GM12878 (cell line): ENCODE data around the gene CCDC88A. TPM values are rescaled to one million over a fixed set of nuclear protein-coding genes. Genes with fewer than 3 reads are reported as not detected.

Source experiments
- BRCA1 ChIP-seq: IDR thresholded peaks from 2 replicates; pipeline ENCODE4 v1.6.1; 2011; ENCODE audit warnings: low read depth, low read length, improper control_type of control experiment
- CEBPZ ChIP-seq: fragments of 150-350 bp; IDR thresholded peaks from 2 replicates; pipeline ENCODE4 v1.6.1; 2016; ENCODE audit warnings: low read depth, low read length
- CHD1 ChIP-seq: IDR thresholded peaks from 2 replicates; pipeline ENCODE4 v1.6.1; 2012; ENCODE audit warnings: low read depth, low read length, improper control_type of control experiment
- CHD2 ChIP-seq: IDR thresholded peaks from 2 replicates; pipeline ENCODE4 v1.6.1; 2011; ENCODE audit warnings: low read depth, low read length, improper control_type of control experiment, borderline replicate concordance
- EED ChIP-seq: sonication (generic); IDR thresholded peaks from 2 replicates; pipeline ENCODE4 v1.6.1; 2016; ENCODE audit warnings: antibody characterized with exemption, low read depth
- EZH2 ChIP-seq: IDR thresholded peaks from 2 replicates; pipeline ENCODE4 v1.6.1; 2012; ENCODE audit warnings: low read depth, mild to moderate bottlenecking, control low read depth, inconsistent platforms, low read length, borderline replicate concordance; ENCODE audit not compliant: control insufficient read depth
- HCFC1 ChIP-seq: fragments of 150-350 bp; IDR thresholded peaks from 2 replicates; pipeline ENCODE4 v1.6.1; 2014; ENCODE audit warnings: low read length
- IRF4 ChIP-seq: IDR thresholded peaks from 2 replicates; pipeline ENCODE4 v1.6.1; 2011; ENCODE audit warnings: low read depth, low read length
- LARP7 ChIP-seq: fragments of 450-650 bp; IDR thresholded peaks from 2 replicates; pipeline ENCODE4 v1.6.1; 2017; ENCODE audit warnings: mild to moderate bottlenecking
- NBN ChIP-seq: fragments of 450-650 bp; IDR thresholded peaks from 2 replicates; pipeline ENCODE4 v1.6.1; 2016
- NFYB ChIP-seq: IDR thresholded peaks from 2 replicates; pipeline ENCODE4 v1.6.1; 2011; ENCODE audit warnings: low read depth, mild to moderate bottlenecking, low read length, improper control_type of control experiment, moderate library complexity; ENCODE audit not compliant: insufficient read depth
- NR2C2 ChIP-seq: IDR thresholded peaks from 2 replicates; pipeline ENCODE4 v1.6.1; 2011; ENCODE audit warnings: borderline replicate concordance, low read depth; ENCODE audit not compliant: control insufficient read depth, insufficient read length
- RBBP5 ChIP-seq: fragments of 200-600 bp; sonication (generic); conservative IDR thresholded peaks from 2 replicates; pipeline ENCODE4 v1.6.1; 2016
- REST ChIP-seq: IDR thresholded peaks from 2 replicates; pipeline ENCODE4 v1.6.1; 2012; ENCODE audit warnings: mild to moderate bottlenecking, low read depth, low read length
- RFX5 ChIP-seq: IDR thresholded peaks from 2 replicates; pipeline ENCODE4 v1.6.1; 2011; ENCODE audit warnings: low read depth, low read length, improper control_type of control experiment
- SP1 ChIP-seq: IDR thresholded peaks from one replicate; pipeline ENCODE4 v1.6.1; 2011; ENCODE audit warnings: low read depth, low read length
- TARDBP ChIP-seq: IDR thresholded peaks from 2 replicates; pipeline ENCODE4 v1.6.1; 2016; ENCODE audit warnings: borderline replicate concordance
- TBL1XR1 ChIP-seq: IDR thresholded peaks from 2 replicates; pipeline ENCODE4 v1.6.1; 2012; ENCODE audit warnings: low read depth, low read length, improper control_type of control experiment
- ZNF384 ChIP-seq: IDR thresholded peaks from 2 replicates; pipeline ENCODE4 v1.6.1; 2012; ENCODE audit warnings: low read depth, mild to moderate bottlenecking, low read length, improper control_type of control experiment, borderline replicate concordance
- polyA plus RNA-seq, 11 experiments: library from polyadenylated mRNA; depleted of rRNA in 4 of 11; unstranded in 6 of 11; stranded (reverse) in 5 of 11; fragments of >200 nt; fragmentation: Nextera tagmentation in 4 of 11; fragmentation: Illumina TruSeq in 1 of 11; extraction: Ambion mirVana in 4 of 11; extraction: Trizol in 1 of 11; gene quantifications; 1 replicate in 1 of 11; 2 replicates in 10 of 11; pipeline versions ENCODE4 v1.2.1 to v1.2.3, GENCODE V29; 2011 to 2016; ENCODE audit warnings: inconsistent platforms in 2 of 11, missing spikeins in 2 of 11, low read depth in 1 of 11
- total RNA-seq, 4 experiments: library from RNA; depleted of rRNA in 3 of 4; stranded (reverse); fragments of >200 nt in 3 of 4; fragmentation: Illumina TruSeq in 1 of 4; extraction: Trizol in 1 of 4; gene quantifications; 2 replicates each; pipeline versions ENCODE4 v1.2.1 to v1.2.3, GENCODE V29; 2013 to 2021
- TF ChIP-seq, protein P1 (sequence below): IDR thresholded peaks from 2 replicates; pipeline ENCODE4 v1.6.1; 2012; ENCODE audit warnings: low read depth, low read length, improper control_type of control experiment
- TF ChIP-seq, protein P2 (sequence below): IDR thresholded peaks from 2 replicates; pipeline ENCODE4 v1.6.1; 2012; ENCODE audit warnings: low read depth, low read length, improper control_type of control experiment

Gene CCDC88A
- total and polyA plus RNA-seq, 10 of the 15 experiments (the other 5 are each of a cell fraction or from before 2014, with no cell fraction given), result 1.8 to 71.6 (median 45.9) TPM

DNA sequence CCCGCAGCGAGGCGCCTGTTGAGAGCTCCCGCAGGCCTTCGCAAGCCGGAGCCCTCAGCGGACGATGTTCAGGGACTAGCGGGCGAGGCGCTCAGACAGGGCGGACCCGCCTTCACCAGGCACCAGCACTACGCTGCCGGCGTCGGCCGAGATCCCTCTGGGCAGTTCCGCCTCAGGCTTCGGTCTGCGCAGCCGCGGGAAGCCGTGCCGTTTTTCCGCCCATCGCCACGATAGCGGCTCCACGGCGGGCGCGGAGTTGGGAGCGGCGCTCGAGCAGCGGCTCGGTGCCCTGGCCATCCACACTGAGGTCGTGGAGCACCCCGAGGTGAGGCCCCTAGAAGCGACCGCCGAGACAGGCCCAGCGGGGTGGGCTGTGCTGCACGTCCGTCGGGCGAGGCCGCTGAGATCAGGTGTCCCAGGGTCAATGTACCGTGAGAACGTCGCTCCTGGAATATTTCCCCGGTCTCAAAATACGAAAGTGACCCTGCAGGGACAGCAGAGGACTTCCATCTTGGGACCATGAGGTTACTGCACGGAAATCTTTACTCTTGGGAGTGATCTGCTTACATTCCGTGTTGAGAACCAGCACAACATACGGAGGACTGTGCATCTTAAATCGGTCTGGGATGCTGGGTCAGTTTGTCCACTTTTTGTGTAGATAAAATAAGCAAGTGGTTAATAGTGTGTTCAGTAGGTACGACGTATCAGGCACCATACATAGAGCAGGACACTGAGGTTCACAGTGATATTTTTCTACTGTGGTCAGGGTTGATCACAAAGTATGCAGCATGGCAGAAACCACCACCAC is 137.3 kb downstream of the CCDC88A start (continued):
- TF ChIP-seq CEBPZ (no peak), BRCA1 (no peak), IRF4 (no peak), TBL1XR1 (no peak), LARP7 (peak; percentile 79), NR2C2 (no peak), NBN (no peak; the same call in 1 of the 2 replicates), CHD2 (no peak), TARDBP (no peak), NFYB (no peak), HCFC1 (no peak), RFX5 (peak; percentile 25; the same call in 1 of the 2 replicates), SP1 (no peak), EED (no peak), EZH2 (no peak), REST (no peak), RBBP5 (no peak), ZNF384 (no peak), CHD1 (no peak)
- TF ChIP-seq, protein P1, sequence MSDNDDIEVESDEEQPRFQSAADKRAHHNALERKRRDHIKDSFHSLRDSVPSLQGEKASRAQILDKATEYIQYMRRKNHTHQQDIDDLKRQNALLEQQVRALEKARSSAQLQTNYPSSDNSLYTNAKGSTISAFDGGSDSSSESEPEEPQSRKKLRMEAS, result peak; percentile 30; the same call in 1 of the 2 replicates
- TF ChIP-seq, protein P2, sequence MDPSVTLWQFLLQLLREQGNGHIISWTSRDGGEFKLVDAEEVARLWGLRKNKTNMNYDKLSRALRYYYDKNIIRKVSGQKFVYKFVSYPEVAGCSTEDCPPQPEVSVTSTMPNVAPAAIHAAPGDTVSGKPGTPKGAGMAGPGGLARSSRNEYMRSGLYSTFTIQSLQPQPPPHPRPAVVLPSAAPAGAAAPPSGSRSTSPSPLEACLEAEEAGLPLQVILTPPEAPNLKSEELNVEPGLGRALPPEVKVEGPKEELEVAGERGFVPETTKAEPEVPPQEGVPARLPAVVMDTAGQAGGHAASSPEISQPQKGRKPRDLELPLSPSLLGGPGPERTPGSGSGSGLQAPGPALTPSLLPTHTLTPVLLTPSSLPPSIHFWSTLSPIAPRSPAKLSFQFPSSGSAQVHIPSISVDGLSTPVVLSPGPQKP, result peak; percentile 44; the same call in 1 of the 2 replicates
